IMR-90 (cell line): ENCODE results near the gene TMPRSS3.

Source experiments
- CHD1 ChIP-seq: IDR thresholded peaks from 2 replicates; pipeline ENCODE4 v1.6.1; 2012; ENCODE audit warnings: low read depth, low read length, improper control_type of control experiment
- CTCF ChIP-seq: conservative IDR thresholded peaks from 2 replicates; pipeline ENCODE4 v1.5.1; 2012; ENCODE audit warnings: mild to moderate bottlenecking, low read depth, low read length, improper control_type of control experiment
- ELK1 ChIP-seq: fragments of 150-350 bp; IDR thresholded peaks from 2 replicates; pipeline ENCODE4 v1.6.1; 2016; ENCODE audit warnings: low read depth, mild to moderate bottlenecking, low read length, moderate library complexity, borderline replicate concordance
- FOS ChIP-seq: fragments of 150-350 bp; IDR thresholded peaks from 2 replicates; pipeline ENCODE4 v1.6.1; 2016; ENCODE audit warnings: low read depth, low read length
- MXI1 ChIP-seq: IDR thresholded peaks from 2 replicates; pipeline ENCODE4 v1.6.1; 2012; ENCODE audit warnings: low read depth, mild to moderate bottlenecking, low read length, moderate library complexity, borderline replicate concordance
- NFE2L2 ChIP-seq: fragments of 150-350 bp; IDR thresholded peaks from 2 replicates; pipeline ENCODE4 v1.6.1; 2016; ENCODE audit warnings: low read depth, mild to moderate bottlenecking, low read length
- POLR2A ChIP-seq: IDR thresholded peaks from 2 replicates; pipeline ENCODE4 v1.6.1; 2012; ENCODE audit warnings: mild to moderate bottlenecking, low read depth, low read length
- RAD21 ChIP-seq: IDR thresholded peaks from 2 replicates; pipeline ENCODE4 v1.6.1; 2012; ENCODE audit warnings: low read length, improper control_type of control experiment
- RCOR1 ChIP-seq: IDR thresholded peaks from 2 replicates; pipeline ENCODE4 v1.6.1; 2012; ENCODE audit warnings: mild to moderate bottlenecking, low read length, improper control_type of control experiment; ENCODE audit not compliant: insufficient replicate concordance
- RFX5 ChIP-seq: IDR thresholded peaks from 2 replicates; pipeline ENCODE4 v1.8.0; 2012; ENCODE audit warnings: low read depth, mild to moderate bottlenecking, low read length, moderate library complexity
- SMC3 ChIP-seq: fragments of 150-350 bp; IDR thresholded peaks from 2 replicates; pipeline ENCODE4 v1.6.1; 2016; ENCODE audit warnings: low read depth, mild to moderate bottlenecking, antibody characterized with exemption, low read length, moderate library complexity

- TF ChIP-seq POLR2A (no peak), MXI1 (no peak), CTCF (no peak), RAD21 (no peak), FOS (no peak), ELK1 (no peak), RFX5 (no peak), SMC3 (no peak), CHD1 (no peak), NFE2L2 (no peak), RCOR1 (no peak)
Measured at GRCh38 chr21:42429856-42430255, 34.0 kb upstream of the TMPRSS3 start.
